Stimulated activated CD4-positive, alpha-beta T cell treated with anti-CD3 and anti-CD28 coated beads, Interleukin-12 subunit alpha, Interleukin-12 subunit beta, amount 100 ng/mL, for 4 hours (primary cell): ENCODE measurements around the gene DERA.
"Not testable (repeated sequence)": the region's sequence is repeated elsewhere in the genome, so short reads cannot be mapped to it uniquely, and the experiment has no call there.

Experiments used
- DNase-seq: peaks from one replicate; pipeline ENCODE4 v3.0.0-alpha.2; 2020

DERA gene

DNA sequence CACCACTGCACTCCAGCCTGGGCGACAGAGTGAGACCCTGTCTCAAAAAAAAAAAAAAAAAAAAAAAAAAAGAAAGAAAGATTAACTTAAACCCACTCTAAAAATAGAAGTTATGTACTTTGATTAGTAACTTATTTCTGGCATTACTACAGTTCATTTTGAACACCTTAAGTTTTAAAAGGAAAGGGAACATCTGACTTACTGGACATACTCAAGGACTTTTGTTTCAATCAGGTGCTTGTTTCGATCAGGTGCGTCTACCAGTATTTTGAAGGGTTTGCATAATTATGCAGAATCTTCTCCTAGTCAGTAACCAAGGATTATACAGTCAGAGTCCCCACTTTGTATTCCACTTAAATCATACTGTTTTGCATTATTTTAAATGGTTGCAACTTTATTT is 105.6 kb downstream of the DERA start:
- DNase-seq: no peak

DNA sequence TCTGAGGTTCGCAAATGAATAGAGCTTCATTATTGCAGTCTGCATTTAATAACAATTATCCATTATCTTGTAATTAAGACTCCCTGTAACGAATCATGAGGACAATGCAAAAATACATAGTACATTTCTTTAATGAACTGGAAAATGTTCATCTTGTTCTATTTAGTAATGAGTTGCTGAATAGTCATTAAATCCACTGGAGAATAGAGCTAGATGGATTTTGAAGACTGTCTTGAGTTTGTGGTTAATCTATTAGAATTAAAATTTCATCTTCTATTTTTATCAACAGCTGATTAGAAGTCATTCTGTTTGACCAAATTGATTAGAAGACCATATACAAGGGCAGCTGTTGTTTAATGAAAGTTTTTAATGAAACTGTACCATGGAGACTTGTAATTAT is 107.2 kb downstream of the DERA start:
- DNase-seq: no peak

DNA sequence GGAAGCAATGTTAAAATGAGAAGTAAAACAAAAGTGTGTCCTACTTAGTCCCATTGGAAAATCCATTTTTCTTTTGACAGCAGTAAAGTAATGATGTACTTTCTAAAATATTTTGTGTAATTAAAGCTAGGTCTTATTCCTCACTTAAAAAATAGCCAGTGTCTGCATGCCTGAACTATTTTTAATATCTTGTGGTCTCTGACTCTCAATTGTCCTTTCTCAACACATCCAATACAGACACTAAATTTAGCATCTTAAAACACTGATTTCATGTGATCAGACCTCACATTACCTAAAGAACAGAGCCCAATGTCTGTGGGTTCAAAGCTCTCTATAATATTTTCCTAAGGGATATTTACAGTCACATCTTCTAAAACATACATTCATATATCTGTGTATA is 108.0 kb downstream of the DERA start:
- no peak for DNase-seq

DNA sequence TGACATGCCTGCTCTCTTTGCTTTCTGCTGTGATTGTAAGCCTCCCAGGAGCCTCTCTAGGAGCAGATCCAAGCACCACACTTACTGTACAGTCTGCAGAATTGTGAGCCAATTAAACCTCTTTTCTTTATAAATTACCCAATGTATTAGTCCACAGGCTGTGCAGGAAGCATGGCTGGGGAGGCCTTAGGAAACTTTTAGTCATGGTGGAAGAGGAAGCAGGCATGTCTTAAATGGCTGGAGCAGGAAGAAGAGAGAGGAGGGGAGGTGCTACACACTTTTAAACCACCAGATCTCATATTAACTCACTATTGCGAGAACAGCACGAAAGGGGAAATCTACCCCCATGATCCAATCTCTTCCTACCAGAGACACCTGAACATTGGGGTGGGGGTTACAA is 108.9 kb downstream of the DERA start:
- no peak for DNase-seq

DNA sequence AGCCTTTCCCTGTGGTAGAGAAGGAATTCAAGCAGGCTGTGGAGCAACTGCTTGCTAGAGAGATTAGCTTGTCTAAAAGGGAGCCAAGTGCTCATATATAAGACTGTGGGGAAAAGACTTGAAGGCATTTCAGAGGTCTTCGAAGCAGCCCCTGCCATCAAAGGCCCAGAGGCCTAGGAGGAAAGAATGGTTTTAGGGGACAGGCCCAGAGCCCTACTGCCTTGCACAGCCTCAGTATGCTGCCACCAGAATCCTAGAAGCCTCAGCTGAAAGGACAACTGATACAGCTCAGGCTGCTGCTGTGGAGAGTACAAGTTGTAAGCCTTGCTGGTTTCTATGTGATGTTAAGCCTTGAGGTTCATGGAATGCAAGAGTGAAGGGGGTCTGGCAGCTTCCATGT is 109.9 kb downstream of the DERA start:
- no peak for DNase-seq

DNA sequence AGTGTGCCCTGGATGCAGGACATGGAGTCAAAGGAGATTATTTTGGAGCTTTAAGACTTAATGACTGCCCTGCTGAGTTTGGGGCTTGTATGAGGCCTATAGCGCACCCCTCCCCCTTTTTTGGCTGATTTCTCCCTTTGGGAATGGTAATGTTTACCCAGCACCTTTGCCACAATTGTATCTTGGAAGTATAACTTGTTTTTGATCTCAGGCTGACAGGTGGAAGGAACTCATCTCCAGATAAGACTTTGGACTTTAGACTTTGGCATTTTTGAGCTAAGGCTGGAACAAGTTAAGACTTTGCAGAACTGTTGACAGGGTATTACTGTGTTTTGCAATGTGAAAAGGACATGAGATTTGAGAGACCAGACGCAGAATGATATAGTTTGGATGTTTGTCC is 110.5 kb downstream of the DERA start:
- DNase-seq: no peak

DNA sequence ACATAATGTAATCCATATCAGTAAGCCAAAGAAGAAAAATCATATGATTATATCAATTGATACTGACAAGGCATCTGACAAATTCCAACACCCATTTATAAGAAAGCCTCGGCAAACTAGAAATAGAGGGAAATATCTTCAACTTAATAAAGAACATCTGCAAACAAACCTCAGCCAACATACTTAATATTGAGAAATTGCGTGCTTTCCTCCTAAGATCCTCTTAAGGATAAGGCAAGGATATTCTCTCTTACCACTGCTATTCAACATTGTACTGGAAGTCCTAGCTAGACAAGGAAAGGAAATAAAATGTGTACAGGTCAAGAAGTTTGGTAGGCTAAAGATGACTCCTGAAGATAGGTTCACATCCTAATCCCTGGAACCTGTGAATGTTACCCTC is 115.9 kb downstream of the DERA start:
- DNase-seq: no peak

DNA sequence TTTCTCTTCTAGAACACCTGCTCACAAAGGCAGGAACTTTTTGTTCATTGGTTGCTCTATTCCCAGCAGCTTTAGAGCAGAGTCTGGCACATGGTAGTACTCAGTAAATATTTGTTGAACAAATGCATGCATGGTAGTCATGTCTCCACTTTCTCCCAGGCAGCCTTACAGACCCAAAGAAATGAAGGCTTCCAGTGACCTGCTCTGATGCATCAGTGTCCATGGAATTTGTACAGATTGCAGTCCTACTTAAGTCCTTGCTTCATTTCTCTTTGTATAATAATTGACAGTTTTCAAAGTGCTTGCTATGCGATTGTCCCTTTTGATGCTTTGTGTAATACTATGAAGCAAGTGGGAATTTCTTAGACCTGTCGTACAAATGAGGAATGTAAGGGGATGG is 119.6 kb downstream of the DERA start:
- DNase-seq: no peak

DNA sequence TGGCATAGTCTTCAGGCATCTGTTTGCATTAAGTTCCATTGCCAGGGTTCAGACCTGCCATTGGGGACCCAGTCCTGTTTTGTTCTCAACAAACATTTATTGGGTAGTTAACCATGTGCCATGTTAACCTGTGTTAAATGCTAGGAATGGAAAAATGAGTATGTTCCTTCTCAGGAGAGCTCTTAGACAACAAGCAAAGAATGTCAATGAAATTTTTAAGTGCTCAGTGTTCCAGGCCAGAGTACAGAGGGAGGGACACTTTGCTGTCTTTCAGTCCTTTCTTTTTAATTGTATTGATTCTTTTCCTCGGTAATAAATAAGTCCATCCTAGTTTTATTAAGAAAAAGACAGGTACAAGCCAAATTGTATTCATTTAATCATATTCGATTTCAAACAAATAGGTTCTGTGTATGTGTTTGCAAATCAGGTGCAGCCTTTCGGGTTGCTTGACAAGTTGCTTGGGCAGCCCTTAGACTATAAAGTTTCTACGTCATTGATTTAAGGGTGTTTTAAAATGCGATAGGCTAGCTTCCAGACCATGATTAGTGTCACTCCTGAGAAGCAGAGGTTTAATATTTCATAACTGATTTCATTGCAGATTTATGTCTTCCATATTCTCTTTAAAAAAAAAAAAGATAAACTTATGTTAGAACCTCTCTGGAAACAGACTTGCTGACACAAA is 123.1 kb downstream of the DERA start:
- DNase-seq: no peak

DNA sequence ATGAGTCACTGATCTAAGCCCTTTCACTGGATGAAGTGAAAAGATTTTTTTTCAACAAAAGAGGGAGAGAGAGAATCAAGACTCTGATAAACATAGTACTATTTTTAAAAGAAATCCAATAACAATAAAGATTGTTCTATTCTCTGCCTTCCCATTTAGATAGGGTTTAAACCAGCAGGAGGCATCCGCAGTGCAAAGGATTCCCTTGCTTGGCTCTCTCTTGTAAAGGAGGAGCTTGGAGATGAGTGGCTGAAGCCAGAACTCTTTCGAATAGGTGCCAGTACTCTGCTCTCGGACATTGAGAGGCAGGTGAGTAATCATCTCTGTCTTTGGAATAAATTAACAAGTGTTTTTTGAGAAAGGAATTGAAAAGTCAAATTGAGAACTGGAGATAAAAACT is 124.9 kb downstream of the DERA start:
- no peak for DNase-seq

DNA sequence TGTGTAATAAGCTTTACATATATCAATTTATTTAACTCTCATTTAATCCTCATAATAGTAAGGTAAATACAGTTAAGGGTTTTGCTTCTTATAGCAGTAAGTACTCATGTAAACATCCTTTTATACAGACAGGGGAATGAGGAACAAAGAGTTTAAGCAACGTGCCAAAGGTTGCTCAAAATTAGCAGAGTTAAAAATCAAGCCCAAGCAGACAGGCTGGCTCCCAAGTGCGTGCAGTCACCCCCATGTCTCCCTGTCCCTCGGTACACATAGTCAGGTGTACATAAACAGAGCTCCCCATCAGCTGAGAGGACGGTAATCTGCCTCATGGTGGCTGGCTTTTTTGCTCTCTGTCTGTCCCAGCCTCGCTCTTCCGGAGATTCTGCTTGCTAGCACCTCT is 126.4 kb downstream of the DERA start:
- DNase-seq: no peak

DNA sequence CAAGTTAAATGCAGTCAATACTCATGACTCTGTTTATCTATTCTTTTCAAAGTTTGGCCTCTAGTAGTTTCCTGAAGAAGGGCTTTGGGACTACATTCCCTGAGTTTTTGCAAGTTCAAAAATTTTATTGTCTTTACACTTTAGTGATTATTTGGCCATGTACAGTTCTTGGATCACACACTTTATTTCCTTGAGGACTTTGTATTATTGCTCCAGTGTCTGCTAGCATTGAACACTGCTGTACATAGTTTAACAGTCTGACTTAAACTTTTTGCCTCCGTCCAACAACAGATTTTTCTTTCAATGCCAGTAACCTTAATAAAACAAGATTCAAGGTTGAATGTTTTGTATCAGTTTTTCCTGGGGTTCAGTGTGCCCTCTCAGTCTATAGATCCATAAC is 132.3 kb downstream of the DERA start:
- DNase-seq: no peak

DNA sequence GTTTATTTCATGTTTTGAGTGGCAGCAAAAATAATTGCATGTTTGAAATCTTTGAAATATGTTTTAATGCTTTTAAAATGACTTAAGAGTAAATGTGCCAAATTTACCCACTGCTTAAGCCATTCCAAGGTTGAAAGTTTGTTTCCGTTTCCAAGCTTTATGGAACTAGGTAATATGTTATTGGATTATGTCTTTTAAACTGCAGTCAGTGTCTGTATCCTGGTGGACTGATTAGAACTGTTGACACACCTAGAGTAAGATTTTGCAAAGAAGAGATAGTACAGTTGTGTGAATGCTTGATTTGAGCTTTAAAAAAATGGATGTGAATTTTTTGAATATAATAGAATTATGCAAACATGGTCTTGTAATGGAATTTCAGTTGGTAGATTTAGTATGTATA is 135.1 kb downstream of the DERA start:
- no peak for DNase-seq

DNA sequence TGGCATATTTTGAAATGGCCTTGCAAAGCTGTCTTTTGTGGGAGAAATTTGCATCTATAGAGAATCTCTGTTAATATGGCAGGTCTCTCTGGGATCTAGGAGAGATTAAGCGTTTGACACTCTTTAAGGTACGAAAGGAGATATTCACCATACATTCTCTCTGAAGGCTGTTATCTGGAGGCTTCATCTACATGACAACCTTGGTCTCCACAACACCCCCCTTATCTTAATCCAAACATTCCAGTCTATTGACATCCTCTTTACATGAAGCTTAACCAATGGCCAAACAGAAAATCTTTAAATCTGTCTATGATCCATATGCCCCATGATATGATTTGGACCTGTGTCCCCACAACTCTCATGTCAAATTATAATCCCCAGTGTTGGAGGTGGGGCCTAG is 137.4 kb downstream of the DERA start:
- no peak for DNase-seq

DNA sequence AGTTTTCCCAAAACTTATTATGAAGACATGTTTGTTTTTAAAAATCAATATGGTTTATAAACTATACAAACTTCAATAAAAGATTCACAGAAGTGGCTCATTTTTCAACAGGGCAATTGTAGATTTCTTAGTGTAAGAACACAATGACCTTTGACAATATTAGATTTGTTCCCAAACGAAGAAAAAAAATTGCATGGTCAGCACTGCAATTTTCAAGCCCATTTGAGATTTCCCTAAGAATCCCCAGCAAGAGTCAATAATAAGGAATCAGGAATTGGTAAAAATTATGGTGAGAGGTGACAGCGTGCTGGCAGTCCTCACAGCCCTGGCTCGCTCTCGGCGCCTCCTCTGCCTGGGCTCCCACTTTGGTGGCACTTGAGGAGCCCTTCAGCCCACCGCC is 145.8 kb downstream of the DERA start:
- DNase-seq: no peak

DNA sequence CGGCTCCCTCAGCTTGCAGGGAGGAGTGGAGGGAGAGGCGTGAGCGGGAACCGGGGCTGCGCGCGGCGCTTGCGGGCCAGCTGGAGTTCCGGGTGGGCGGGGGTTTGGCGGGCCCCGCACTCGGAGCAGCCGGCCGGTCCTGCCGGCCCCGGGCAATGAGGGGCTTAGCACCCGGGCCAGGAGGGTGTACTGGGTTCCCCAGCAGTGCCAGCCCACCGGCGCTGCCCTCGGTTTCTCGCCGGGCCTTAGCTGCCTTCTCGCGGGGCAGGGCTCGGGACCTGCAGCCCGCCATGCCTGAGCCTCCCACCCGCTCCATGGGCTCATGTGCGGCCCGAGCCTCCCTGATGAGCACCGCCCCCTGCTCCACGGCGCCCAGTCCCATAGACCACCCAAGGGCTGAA is 146.2 kb downstream of the DERA start:
- not testable (repeated sequence) for DNase-seq

DNA sequence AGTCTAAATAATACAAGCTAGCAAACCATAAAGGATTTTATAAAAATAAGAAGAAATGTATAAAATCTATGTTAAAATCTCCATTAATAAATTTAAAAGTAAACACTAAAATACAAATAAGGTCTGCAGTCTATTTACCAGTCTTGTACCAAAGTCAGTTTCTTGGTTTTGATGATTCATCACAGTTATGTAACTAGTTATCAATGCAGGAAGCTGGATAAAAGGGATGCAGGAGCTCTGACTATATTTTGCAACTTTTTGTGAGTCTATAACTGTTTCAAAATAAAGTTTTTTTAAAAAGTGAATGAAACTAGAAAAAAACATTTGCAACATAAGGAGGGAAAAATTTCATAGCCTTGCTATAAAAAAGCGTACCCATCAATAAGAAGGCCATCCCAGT is 151.5 kb downstream of the DERA start:
- no peak for DNase-seq

DNA sequence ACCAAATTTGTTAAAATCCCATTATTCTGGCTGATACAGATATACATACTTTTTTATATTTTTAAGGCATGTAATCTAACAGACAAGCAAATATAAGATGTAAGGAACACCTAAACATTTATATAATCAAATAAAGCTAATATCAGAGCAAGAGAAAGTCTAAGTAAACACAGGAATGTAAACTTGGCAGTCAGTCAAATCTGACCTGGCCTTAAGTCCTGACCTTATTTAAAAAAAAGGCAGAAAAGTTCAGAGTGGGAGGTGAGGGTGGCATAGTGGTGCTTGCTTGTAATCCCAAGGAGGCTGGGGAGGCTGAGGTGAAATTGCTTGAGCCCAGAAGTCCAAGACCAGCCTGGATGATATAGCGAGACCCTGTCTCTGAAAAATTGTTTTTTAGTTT is 152.6 kb downstream of the DERA start:
- no peak for DNase-seq

DNA sequence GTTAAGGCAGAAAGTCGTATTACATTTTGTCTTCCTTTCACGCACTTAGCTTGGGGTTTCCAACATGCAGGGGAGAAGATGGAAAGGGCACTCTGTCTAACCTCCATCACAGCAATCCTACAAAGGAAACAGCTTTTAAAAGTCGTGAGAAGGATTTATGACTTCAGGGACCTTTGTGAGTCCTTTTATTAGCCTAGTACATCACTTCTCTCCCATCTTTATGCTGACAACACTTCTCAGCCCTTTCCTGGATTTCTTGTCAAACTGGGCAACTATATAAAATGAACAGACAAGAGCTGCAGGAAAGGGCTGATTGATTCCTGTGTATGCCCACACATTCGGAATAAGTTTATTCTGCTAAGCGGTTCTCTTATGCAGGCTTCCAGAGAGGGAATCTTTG is 159.0 kb downstream of the DERA start:
- no peak for DNase-seq

DNA sequence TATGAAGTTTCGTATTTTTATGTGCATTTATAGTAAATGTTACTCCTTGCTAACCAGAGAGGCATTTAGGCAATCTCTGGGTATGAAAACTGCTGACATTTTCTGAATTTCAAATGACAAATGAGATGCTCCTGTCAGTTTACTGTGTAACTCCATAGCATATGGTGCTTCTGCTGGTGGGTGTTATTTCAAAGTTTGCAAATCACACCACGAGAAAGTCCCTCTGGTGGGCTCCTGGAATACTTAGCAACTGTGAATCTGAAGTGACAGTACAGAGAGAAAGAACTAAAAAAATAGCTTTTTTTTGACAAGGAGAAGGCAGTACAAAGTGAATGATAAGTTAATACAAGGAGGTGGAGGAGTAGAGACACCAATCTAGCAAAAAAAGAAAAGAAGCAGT is 161.5 kb downstream of the DERA start:
- no peak for DNase-seq

DNA sequence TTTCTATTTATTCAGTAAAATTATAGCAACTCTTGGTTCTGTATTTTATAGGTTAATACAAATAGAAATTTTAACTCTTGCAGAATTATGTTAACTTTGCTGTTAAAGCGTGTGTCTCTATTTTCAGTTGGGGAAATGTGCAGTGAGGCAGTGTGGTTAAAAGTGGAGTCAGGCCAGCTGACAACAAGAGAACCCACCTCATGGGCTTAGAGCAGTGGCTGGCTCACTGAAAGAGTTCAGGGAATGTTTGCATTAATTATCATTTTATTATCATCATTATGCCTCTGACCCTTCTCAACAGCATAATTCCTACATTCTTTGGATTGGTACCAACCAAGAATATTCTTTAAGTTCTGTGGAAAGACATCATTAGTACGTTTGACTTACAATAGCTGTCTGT is 163.8 kb downstream of the DERA start:
- DNase-seq: no peak

DNA sequence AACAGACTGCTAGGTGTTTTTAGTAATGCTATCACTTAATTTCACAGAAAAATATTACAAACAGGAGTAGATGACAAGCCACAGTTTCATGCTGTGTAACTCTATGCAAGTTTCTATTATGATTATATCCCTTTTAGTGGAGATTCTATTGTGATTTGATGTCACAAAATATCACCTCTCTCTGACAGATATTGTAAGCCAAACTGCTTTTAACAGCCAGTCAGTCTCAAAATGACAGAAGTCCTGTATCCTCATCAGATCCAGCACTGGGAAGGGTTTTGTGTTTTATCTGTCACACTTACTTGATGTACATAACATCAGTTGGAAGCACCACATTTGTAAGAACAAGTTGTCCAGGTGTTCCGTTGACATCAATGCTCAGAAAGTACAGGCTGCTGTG is 164.8 kb downstream of the DERA start:
- no peak for DNase-seq

DNA sequence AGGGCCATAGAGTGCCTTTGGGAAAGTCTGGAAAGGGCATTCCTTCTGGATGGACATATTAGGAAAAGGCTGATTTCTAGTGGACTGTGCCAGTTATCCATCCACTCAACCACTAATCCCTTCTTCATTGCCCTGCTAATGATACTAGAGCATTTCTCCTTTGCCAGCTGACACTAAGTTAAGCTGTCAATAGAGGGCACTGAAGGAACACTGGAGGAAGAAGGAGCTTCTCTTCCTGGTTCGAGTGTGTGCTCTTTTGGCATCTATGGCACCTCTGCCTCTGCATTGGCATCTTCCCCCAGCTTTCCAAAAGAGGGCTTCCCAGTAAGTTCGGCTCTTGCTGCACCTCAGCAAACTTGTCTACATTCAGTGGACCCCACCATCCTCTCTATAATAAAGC is 165.4 kb downstream of the DERA start:
- DNase-seq: no peak

DNA sequence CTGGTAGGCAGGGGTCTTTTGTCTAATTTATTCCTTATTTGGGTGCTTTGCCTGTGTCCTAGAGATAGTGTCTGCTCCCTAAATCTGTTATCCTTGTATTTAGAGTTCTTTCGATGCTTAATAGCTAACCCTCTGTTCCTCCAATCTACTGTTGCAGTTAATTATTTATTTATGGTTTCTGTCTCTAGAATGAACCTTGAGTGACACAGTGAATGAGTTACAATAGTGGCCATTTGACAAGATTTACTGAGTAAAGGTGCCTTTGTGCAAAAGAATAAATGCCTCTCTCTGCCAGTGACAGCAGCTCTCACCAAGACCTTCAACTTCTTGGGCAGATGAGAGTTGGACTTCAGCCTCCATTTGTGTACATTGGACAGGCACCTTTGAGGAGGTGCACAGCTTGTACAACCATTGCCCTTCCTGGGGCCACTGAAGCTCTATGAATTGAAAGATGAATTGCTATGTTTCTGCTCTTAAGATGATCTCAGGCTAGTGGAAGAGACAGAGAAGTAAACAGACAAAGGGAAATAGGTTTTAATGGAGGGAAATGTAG is 165.9 kb downstream of the DERA start:
- no peak for DNase-seq

DNA sequence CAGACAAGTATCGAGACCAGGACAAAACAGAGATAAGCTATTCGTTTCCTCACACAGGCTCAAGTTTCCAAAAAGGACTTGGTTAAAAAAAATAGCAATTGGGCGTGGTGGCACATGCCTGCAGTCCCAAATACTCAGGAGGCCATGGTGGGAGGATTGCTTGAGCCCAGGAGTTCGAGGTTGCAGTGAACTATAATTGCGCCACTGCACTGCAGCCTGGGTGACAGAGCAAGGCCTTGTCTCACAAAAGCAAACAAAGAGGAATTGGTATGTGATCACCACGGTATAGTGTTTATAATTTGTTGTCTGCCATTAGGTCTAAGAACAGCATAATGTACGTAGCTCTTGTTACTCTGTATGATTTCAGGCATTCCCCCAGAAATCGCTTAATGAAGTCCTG is 175.3 kb downstream of the DERA start:
- no peak for DNase-seq

DNA sequence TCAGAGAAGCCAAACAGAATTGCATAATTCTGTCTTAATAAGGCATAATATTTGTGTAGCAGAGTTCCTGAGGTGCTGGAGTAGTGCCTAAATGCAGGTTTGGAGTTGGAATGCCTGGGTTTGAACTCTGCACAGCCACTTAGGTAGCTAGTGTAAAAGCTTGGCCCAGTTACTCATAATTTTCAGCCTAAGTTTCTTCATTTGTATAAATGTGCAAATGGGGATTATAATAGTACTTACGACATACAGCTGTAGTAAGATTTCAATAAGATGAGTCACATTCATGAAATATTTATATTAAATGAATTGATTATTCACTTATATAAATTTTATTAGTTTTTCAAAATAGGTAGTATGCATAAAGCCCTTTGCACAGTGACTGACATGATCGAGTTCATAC is 175.8 kb downstream of the DERA start:
- DNase-seq: no peak
